GM12872 (cell line): Measurements from ENCODE around the gene CD34.

Experiments
- CTCF ChIP-seq: IDR thresholded peaks from 3 replicates; pipeline ENCODE4 v1.5.1; 2011; ENCODE audit warnings: low read depth, mild to moderate bottlenecking, low read length, moderate library complexity; ENCODE audit not compliant: insufficient read depth

CD34 gene

GRCh38 chr1:207925210-207925609 is 14.3 kb upstream of the CD34 start:
- TF ChIP-seq CTCF: no peak

- TF ChIP-seq CTCF: no peak
Observed at GRCh38 chr1:207923561-207923960, 12.6 kb upstream of the CD34 start.

GRCh38 chr1:207923121-207923520 is 12.2 kb upstream of the CD34 start:
- no peak for TF ChIP-seq CTCF

GRCh38 chr1:207922554-207922953 is 11.6 kb upstream of the CD34 start:
- TF ChIP-seq CTCF: no peak

- TF ChIP-seq CTCF: no peak
Observed at GRCh38 chr1:207921321-207921720, 10.4 kb upstream of the CD34 start.

- no peak for TF ChIP-seq CTCF
Observed at GRCh38 chr1:207920444-207921021, 9.6 kb upstream of the CD34 start.

GRCh38 chr1:207919523-207920170 is 8.7 kb upstream of the CD34 start:
- no peak for TF ChIP-seq CTCF
